Measurements from ENCODE around the gene ENTPD8.
"Not testable (repeated sequence)": the region's sequence is repeated elsewhere in the genome, so short reads cannot be mapped to it uniquely, and the experiment has no call there.

ENTPD8 gene

GRCh38 chr9:137454597-137455358, 13.6 kb upstream of the ENTPD8 start:
- no peak for TF ChIP-seq CTCF (IDR thresholded peaks at IDR 0.05; ENCODE audit: low read depth, low read length)
- DNase-seq (ENCODE audit: extremely low read depth, low read depth): no peak

- TF ChIP-seq CTCF (IDR thresholded peaks at IDR 0.05; ENCODE audit: low read depth, low read length): no peak
- DNase-seq (ENCODE audit: extremely low read depth, low read depth): no peak
Observed at GRCh38 chr9:137454145-137454596, 13.0 kb upstream of the ENTPD8 start.

- peak; percentile 48 for DNase-seq (ENCODE audit: extremely low read depth, low read depth)
- TF ChIP-seq CTCF (IDR thresholded peaks at IDR 0.05; ENCODE audit: low read depth, low read length): no peak
Observed at GRCh38 chr9:137453643-137454081, 12.5 kb upstream of the ENTPD8 start.

GRCh38 chr9:137452761-137453642, 11.8 kb upstream of the ENTPD8 start:
- no peak for DNase-seq (ENCODE audit: extremely low read depth, low read depth)
- no peak for TF ChIP-seq CTCF (IDR thresholded peaks at IDR 0.05; ENCODE audit: low read depth, low read length)

- no peak for TF ChIP-seq CTCF (IDR thresholded peaks at IDR 0.05; ENCODE audit: low read depth, low read length)
Observed at GRCh38 chr9:137452006-137452760, 11.0 kb upstream of the ENTPD8 start.

GRCh38 chr9:137451264-137452005, 10.3 kb upstream of the ENTPD8 start:
- not testable (repeated sequence) for DNase-seq (ENCODE audit: extremely low read depth, low read depth)

More at GRCh38 chr9:137452006-137452760, 11.0 kb upstream of the ENTPD8 start:
- no peak for DNase-seq (ENCODE audit: extremely low read depth, low read depth)

GRCh38 chr9:137450539-137451222, 9.5 kb upstream of the ENTPD8 start:
- DNase-seq (ENCODE audit: extremely low read depth, low read depth): not testable (repeated sequence)

Data from AG09319 (cell line).